HG03442 (cell line): ENCODE data around the gene SERPINA3.
"Not testable (repeated sequence)": the region's sequence is repeated elsewhere in the genome, so short reads cannot be mapped to it uniquely, and the experiment has no call there.

Experiments
- ATAC-seq: cut with Tn5 transposase; IDR thresholded peaks from one replicate; pipeline ENCODE4 v1.9.1; 2021; ENCODE audit warnings: mild to moderate bottlenecking, moderate library complexity; ENCODE audit not compliant: unreplicated experiment

SERPINA3 gene

DNA sequence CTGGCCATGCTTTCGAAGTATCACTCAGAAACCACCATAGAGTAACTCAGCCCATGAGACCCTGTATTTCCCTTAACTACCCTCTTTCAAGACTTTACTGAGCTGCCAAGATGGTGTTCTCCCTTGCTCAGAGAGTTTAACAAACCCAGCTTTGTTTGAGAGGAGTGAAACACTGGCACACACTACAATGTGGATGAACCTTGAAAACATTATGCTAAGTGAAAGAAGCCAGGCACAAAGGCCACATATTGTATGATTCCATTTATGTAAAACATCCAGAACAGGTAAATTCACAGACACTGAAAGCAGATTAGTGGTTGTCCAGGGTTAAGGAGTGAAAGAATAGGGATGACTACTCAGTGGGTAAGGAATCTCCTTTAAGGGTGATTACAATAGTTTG lies 18.9 kb downstream of the SERPINA3 start:
- ATAC-seq = no peak

DNA sequence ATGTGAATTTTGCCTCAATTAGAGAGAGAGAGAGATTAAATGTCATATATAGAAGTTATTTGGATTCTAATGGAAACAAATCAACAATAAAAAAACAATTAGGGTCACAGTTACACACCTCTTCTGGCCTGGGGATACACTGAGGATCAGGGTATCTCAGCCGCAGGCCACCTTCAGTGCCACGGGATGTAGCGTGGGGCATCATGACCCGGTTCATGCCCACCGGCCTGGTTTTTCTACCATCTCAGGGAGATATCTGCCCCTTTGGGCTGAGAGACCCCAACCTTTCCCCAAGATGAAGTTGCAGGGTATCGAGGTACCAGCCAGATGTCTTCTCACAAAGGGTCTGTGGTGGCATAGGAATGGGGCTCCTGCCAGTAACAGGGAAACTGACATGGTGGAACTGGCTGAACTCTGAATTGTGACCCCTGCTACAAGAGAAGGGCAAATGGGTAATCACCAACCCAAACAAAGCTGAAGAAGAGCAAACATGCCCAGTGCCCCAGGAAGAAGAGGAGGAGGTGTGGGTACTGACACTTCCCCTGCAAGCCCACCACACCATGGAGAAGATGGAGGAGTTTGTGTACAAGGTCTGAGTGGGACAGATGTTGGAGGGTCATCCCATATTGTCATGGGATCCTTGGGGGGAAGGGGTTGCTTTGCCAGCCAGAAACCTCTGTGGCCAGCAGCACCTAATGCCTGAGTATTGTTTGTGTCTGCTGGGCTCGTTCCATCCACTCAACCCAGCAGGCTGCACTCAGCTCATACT lies 19.5 kb downstream of the SERPINA3 start:
- ATAC-seq = no peak

- no peak for ATAC-seq
Observed at GRCh38 chr14:94632305-94632590, 20.1 kb downstream of the SERPINA3 start.

DNA sequence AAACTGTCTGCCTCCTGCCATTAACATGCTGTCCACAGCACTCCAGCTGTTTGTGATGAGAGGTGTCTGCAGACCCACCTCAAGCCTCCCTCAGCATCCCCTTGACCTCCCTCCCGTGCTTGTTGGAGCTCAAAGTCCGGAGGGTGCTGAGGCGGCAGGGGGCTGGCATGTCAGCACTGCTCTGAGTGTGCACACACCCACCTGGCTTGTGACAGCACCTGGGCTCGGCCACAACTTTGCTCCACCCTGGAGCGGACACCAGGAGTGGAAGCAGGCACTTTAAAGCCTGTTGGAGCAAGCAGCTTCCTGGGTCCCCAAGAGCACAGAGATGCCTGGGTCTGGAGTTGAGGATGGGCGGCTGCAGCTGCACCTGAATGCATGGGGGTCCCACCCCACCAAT lies 20.9 kb downstream of the SERPINA3 start:
- no peak for ATAC-seq

DNA sequence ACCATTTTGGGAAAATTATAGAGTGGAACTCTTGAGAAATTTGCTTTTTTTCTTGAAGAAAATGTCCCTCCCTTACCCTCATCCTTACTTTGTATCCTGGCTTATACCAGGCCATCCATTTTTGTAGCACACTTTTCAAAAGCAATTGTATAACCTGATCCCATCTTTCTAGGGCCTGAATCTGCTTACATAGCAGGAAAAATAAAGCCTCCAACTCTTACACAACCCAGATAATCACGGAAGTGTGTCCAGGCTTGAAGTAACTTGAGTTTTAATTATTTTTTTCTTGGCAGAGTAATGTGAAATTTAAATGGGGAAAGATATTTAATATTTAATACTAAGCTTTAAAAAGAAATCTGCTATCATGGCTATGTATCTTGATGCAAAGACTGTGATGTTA lies 23.0 kb downstream of the SERPINA3 start:
- no peak for ATAC-seq

GRCh38 chr14:94636744-94637412 lies 24.7 kb downstream of the SERPINA3 start:
- ATAC-seq = no peak

DNA sequence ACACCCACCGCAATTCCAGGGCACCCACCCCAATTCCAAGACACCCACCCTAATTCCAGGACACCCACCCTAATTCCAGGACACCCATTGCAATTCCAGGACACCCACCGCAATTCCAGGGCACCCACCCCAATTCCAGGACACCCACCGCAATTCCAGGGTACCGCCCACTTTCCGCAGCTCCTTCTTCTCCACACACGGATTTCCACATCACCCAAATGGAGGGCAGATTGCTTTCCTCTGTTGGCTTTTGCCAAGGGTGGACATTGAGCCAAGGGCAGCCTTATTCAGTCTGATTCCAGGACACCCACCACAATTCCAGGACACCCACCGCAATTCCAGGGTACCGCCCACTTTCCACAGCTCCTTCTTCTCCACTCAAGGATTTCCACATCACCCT lies 25.6 kb downstream of the SERPINA3 start:
- ATAC-seq = not testable (repeated sequence)

GRCh38 chr14:94638339-94638738 lies 26.1 kb downstream of the SERPINA3 start:
- ATAC-seq = no peak

DNA sequence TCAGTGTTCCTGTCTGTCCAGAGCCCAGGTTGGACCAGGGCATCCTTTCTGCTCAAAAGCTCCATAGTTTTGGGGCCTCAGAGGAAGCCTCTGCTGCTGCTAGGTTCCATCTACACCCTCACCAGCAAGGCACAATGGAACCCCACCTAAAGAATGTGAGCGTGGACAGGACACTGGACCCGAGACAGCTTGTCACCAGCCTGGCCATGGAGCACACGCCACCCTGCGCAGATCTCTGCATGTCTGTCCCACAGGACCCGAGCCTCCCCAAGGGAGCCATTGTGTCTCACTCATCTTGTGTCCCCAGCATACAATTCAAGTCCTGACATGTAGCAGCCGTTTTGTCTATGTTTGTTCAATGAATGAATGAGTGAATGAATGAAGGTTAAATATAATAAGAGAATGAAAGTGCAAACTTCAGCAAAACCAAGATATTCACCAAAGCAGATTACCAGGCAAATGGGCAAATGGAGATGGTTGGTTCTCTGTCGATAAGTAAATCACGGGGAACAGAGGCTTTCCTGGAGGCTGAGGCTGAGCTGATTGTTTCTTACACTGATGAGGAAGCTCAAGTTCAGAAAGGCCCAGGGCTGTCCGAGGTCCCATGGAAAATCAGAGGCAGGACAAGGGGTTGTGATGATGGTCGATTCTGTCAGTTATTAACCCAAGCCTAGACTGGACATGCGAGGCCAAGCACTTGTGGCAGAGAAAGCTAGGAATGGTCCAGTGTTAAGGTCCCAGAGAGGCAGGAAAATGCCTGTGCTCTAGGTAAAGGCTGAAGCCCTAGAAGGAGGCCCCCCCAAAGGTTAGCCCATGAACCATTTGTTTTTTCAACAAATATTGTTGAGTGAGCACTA lies 27.0 kb downstream of the SERPINA3 start:
- no peak for ATAC-seq

DNA sequence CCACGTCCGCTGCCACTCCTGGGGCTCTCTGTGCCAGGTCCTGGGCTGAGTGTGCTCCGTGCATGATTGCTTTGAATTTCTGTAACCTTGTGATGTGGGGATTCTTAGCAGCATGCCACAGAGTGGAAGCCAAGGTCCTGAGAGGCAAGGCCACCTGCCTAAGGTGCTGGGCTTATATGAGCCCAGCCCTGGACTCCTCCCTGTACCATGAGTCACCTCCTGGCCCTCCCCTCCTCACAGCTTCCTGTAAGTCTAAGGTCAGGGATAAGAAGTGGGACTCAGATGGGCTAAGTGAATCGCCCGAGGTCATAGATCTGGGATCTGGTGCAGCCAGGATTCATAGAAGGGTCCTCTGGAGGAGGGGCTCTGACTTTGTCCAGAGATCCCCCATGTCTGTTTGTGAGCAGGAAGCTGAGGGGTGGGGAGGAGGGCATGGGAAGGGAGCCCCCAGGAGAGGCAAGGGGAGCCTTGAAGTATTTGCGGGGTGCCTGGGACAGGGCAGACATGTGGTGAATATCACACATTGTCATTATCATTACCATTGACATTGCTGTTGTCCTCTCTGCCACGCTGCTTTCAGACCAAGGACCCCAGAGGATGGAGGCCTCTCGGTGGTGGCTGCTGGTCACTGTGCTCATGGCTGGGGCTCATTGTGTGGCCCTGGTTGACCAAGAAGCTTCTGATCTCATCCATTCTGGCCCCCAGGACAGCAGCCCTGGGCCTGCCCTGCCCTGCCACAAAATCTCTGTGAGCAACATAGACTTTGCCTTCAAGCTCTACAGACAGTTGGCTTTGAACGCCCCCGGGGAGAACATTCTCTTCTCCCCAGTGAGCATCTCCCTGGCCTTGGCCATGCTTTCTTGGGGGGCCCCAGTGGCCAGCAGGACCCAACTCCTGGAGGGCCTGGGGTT lies 28.8 kb downstream of the SERPINA3 start:
- ATAC-seq = no peak

- no peak for ATAC-seq
Observed at GRCh38 chr14:94641632-94641955, 29.4 kb downstream of the SERPINA3 start.

- ATAC-seq = no peak
Observed at GRCh38 chr14:94643316-94644101, 31.3 kb downstream of the SERPINA3 start.

DNA sequence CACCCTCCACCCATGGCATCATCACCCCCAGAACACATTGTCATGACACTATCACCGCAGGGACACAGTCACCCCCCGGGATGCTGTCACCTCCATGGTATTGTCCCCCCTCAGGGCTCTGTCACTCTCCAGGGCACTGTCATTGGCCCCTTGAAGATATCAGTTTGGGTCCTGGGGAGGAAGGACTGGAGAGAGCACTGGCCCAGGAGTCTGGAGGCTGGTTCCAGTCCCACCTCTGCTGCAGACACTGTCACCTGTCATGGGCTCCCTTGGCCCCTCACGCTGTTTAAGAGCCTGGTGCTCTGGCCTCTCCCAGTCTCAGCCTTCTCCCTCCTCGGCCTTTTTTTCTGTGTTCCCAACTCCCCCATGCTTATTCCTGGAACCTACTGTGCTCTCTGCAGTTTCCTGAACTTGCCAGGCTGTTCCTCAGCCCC lies 31.9 kb downstream of the SERPINA3 start:
- ATAC-seq = no peak

DNA sequence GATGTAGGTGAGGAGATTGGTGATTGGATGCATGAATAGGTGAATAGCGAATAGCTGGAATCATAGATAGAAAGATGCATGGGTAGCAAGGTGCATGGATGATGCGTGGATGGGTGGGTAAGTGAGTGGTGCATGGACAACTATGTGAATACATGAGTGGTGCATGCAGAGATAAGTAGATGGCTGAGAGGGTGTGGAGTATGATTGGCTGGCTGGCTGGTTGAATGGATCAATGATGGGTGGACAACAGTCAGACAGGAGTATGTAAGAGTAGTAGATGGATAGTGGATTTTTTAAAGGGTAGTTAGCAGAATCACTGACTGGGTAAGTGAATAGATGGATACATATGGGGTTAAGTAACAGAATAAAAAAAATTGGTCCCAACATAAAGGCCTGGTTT lies 33.9 kb downstream of the SERPINA3 start:
- ATAC-seq = no peak

- ATAC-seq = no peak
Observed at GRCh38 chr14:94646481-94646880, 34.3 kb downstream of the SERPINA3 start.

GRCh38 chr14:94648801-94649200 lies 36.6 kb downstream of the SERPINA3 start:
- ATAC-seq = no peak

DNA sequence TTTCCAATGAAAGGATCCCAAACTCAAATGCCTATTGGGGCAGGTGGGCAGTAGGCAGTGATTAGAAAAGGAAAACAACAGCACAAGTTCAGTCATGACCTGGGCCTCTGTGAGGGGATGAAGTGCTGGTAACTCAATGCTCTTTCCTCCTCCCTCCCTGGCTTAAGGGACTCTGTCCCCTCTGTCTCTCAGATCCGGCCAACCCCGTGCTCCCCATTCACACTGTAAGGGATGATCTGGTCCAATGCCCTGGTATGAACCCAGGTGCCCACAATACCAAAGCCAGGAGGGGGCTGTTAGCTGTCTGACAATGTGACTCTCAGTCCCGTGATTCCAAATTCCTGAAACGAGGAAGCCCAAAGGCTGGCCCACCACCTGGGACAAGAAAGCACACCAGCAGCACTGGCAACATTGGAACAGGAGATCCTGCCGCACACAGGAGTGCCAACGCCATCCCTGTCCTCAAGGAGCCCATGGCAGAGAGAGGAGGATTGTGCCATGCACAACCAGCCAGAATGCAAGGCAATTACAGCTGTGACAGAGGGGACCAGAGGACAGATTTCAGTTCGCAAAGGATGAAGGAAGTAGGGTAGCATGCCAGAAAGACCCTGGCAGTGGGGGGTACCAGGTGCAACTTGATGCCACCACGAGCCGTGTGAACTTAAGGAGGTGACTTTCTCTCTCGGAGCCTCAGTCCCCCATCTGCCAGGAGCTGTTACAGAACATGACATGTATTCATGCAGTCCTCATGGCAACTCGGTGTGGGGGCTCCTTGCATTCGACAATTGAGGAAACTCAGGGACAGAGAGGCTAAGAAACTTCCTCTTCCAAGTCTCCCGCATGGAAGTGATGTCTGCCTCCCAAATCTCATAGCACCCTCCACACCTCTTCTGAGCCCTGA lies 37.6 kb downstream of the SERPINA3 start:
- no peak for ATAC-seq

DNA sequence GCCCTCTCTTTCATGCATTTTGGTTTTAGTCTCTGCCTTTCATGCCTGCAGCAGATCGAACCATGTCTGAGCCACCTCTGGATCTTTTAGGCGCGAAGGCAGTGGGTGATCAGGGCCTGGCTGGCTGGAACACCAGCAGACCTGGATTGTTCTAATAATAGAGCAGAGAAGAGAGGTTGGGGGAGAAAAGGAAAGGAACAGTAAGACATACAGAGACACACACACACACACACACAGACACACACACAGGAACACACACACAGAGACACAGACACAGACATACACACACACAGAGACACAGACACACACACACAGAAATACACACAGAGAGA lies 38.2 kb downstream of the SERPINA3 start:
- no peak for ATAC-seq
